Measurements from ENCODE around the gene ASTN2. TPM values are rescaled to one million over a fixed set of nuclear protein-coding genes. Genes with fewer than 3 reads are reported as not detected.

The ASTN2 gene
- total and polyA plus RNA-seq, 2 experiments from 2014 or later: 7.0 to 24.6 TPM

DNA sequence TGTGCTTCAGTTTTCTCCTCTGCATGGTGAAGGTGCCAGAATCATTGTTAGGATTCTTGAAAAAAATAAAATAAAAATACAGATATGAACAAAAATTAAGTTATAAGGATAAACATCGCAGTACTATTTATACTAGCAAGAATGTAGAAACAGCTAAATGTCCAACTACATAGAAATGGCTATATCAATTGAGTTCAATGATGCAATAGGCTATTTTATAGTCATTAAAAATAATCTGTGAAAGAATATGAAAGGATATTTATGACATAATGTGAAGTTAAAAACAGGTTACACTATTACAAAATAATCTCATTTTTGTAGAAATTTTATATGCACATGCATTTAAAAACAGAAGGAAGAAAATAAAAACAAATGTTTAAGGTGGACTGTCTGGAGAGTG is 926.5 kb downstream of the ASTN2 start (continued):
- TF ChIP-seq, protein P1, sequence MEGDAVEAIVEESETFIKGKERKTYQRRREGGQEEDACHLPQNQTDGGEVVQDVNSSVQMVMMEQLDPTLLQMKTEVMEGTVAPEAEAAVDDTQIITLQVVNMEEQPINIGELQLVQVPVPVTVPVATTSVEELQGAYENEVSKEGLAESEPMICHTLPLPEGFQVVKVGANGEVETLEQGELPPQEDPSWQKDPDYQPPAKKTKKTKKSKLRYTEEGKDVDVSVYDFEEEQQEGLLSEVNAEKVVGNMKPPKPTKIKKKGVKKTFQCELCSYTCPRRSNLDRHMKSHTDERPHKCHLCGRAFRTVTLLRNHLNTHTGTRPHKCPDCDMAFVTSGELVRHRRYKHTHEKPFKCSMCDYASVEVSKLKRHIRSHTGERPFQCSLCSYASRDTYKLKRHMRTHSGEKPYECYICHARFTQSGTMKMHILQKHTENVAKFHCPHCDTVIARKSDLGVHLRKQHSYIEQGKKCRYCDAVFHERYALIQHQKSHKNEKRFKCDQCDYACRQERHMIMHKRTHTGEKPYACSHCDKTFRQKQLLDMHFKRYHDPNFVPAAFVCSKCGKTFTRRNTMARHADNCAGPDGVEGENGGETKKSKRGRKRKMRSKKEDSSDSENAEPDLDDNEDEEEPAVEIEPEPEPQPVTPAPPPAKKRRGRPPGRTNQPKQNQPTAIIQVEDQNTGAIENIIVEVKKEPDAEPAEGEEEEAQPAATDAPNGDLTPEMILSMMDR (conservative IDR thresholded peaks at IDR 0.05; ENCODE audit: low read depth in 2 of 2): no peak
- TF ChIP-seq, protein P2, sequence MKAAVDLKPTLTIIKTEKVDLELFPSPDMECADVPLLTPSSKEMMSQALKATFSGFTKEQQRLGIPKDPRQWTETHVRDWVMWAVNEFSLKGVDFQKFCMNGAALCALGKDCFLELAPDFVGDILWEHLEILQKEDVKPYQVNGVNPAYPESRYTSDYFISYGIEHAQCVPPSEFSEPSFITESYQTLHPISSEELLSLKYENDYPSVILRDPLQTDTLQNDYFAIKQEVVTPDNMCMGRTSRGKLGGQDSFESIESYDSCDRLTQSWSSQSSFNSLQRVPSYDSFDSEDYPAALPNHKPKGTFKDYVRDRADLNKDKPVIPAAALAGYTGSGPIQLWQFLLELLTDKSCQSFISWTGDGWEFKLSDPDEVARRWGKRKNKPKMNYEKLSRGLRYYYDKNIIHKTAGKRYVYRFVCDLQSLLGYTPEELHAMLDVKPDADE (IDR thresholded peaks at IDR 0.05): no peak
- no peak for TF ChIP-seq ZNF331 (CRISPR knock-in tag; IDR thresholded peaks at IDR 0.05; ENCODE audit: low read depth)
- TF ChIP-seq EZH2phosphoT487 (IDR thresholded peaks at IDR 0.05; ENCODE audit: unreplicated experiment): no peak
- no peak for TF ChIP-seq STAT1 (IDR thresholded peaks at IDR 0.05; ENCODE audit: unreplicated experiment)
- TF ChIP-seq, protein P3, sequence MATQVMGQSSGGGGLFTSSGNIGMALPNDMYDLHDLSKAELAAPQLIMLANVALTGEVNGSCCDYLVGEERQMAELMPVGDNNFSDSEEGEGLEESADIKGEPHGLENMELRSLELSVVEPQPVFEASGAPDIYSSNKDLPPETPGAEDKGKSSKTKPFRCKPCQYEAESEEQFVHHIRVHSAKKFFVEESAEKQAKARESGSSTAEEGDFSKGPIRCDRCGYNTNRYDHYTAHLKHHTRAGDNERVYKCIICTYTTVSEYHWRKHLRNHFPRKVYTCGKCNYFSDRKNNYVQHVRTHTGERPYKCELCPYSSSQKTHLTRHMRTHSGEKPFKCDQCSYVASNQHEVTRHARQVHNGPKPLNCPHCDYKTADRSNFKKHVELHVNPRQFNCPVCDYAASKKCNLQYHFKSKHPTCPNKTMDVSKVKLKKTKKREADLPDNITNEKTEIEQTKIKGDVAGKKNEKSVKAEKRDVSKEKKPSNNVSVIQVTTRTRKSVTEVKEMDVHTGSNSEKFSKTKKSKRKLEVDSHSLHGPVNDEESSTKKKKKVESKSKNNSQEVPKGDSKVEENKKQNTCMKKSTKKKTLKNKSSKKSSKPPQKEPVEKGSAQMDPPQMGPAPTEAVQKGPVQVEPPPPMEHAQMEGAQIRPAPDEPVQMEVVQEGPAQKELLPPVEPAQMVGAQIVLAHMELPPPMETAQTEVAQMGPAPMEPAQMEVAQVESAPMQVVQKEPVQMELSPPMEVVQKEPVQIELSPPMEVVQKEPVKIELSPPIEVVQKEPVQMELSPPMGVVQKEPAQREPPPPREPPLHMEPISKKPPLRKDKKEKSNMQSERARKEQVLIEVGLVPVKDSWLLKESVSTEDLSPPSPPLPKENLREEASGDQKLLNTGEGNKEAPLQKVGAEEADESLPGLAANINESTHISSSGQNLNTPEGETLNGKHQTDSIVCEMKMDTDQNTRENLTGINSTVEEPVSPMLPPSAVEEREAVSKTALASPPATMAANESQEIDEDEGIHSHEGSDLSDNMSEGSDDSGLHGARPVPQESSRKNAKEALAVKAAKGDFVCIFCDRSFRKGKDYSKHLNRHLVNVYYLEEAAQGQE (IDR thresholded peaks at IDR 0.05; ENCODE audit: unreplicated experiment): no peak

DNA sequence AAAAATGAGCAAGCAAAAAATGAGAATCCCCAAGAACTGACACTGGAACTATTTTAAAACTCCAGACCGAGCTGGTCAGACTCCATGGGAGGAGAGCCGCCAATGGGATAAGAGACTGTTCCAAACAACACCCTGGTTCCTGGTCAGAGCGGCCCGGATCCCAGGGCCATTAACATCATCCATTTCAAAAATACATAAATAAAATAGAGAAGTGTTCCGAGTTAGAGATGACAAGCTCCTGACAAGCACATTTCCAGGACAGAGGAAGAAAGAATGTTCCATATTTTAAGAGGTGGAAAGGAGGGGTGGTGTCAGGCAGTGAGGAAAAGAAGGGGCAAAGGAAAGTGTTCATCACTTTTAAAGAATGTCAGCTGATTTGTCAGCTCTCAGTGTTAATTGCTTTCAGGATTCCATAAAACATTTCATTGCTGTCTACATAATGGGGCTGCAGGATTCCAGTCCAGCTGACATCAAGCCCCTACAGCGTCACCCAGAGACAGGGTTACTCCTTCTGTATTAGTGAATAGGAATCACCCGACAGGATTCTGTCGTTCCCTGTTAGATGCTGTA is 930.3 kb downstream of the ASTN2 start:
- Mint-ChIP-seq H3K4me1 (peaks cover 15% of the 10 kb centered on the region), H3K9me3 (no peaks in the 10 kb centered on the region), H3K4me3 (no peak overlapping the region), H3K27ac (no peak overlapping the region), H3K27me3 (ENCODE audit: insufficient read depth, low read depth, poor library complexity) (peaks cover 2% of the 10 kb centered on the region), H3K36me3 (ENCODE audit: low read depth) (no peaks in the 10 kb centered on the region)
- H3K79me2 ChIP-seq (replicated peaks; ENCODE audit: insufficient read depth): no peaks in the 10 kb centered on the region
- H3K27ac ChIP-seq (ENCODE audit: low read depth): no peak overlapping the region
- H3K4me1 ChIP-seq (ENCODE audit: insufficient read depth): peaks cover 14% of the 10 kb centered on the region
- H3K36me3 ChIP-seq (ENCODE audit: insufficient read depth): no peaks in the 10 kb centered on the region
- H3K4me3 ChIP-seq: no peak overlapping the region
- no peaks in the 10 kb centered on the region for H4K20me1 ChIP-seq (replicated peaks; ENCODE audit: insufficient read depth)
- H3K27me3 ChIP-seq (ENCODE audit: insufficient read depth): no peaks in the 10 kb centered on the region
- H3K4me2 ChIP-seq: no peak overlapping the region
- no peak for DNase-seq (ENCODE audit: low spot score)
- no peak overlapping the region for H2AFZ ChIP-seq
- no peak for ATAC-seq
- H3F3A ChIP-seq (replicated peaks; ENCODE audit: low read depth): no peaks in the 10 kb centered on the region
- H3K9me2 ChIP-seq (ENCODE audit: insufficient read depth): no peaks in the 10 kb centered on the region
- TF ChIP-seq EZH2phosphoT487 (IDR thresholded peaks at IDR 0.05; ENCODE audit: unreplicated experiment): no peak
- TF ChIP-seq POLR2AphosphoS5 (IDR thresholded peaks at IDR 0.05; ENCODE audit: low read depth): no peak
- no peak for TF ChIP-seq STAT1 (IDR thresholded peaks at IDR 0.05; ENCODE audit: unreplicated experiment)
- TF ChIP-seq CREB1 (CRISPR knock-in tag; IDR thresholded peaks at IDR 0.05; ENCODE audit: low read depth): no peak
- no peak for TF ChIP-seq ZNF114 (CRISPR knock-in tag; IDR thresholded peaks at IDR 0.05)
- TF ChIP-seq, protein P2 (IDR thresholded peaks at IDR 0.05): no peak
- TF ChIP-seq, protein P3 (IDR thresholded peaks at IDR 0.05; ENCODE audit: unreplicated experiment): no peak
- TF ChIP-seq, protein P1 (conservative IDR thresholded peaks at IDR 0.05; ENCODE audit: low read depth in 2 of 2): no peak
- TF ChIP-seq NANOG (IDR thresholded peaks at IDR 0.05; ENCODE audit: borderline replicate concordance): no peak
- TF ChIP-seq ZNF331 (CRISPR knock-in tag; IDR thresholded peaks at IDR 0.05; ENCODE audit: low read depth): no peak

Measured in GM23338 (cell line).